CD4-positive, alpha-beta T cell (primary cell): ENCODE measurements around the gene FKBP3. TPM values are rescaled to one million over a fixed set of nuclear protein-coding genes. Genes with fewer than 3 reads are reported as not detected.
"Not testable (repeated sequence)": the region's sequence is repeated elsewhere in the genome, so short reads cannot be mapped to it uniquely, and the experiment has no call there.

Source experiments
- ATAC-seq: fragments of 200-7000 bp; cut with Tn5 transposase; one replicate; pipeline ENCODE4 v1.10.0; 2022; ENCODE audit warnings: mild to moderate bottlenecking; ENCODE audit not compliant: poor library complexity
- CTCF ChIA-PET: fragments of 350-600 bp; sonication (Branson Sonifier 250); formaldehyde crosslinking; loops from one replicate; lab custom pipeline; 2021; ENCODE audit warnings: antibody characterized with exemption, inconsistent platforms; lab: Charles Lee
- POLR2A ChIA-PET: fragments of 350-600 bp; sonication (Branson Sonifier 250); formaldehyde crosslinking; loops from one replicate; lab custom pipeline; 2021; ENCODE audit warnings: antibody characterized with exemption, inconsistent platforms; lab: Charles Lee
- DNase-seq, 14 experiments: peaks; one replicate each; pipeline ENCODE4 v3.0.0-alpha.2; 2013 to 2020; ENCODE audit warnings: mixed read lengths in 2 of 14
- H3K27ac ChIP-seq, 2 donors: one replicate each; pipeline versions ENCODE4 v1.5.1 to v1.7.0; 2013; ENCODE audit warnings: low read length in 2 of 2, low read depth in 1 of 2, mild to moderate bottlenecking in 1 of 2
- H3K27me3 ChIP-seq, 2 experiments: 1 replicate in 1 of 2; 2 replicates in 1 of 2; pipeline versions ENCODE4 v1.6.1 to v1.7.0; 2013; ENCODE audit warnings: low read length in 2 of 2, control low read depth in 1 of 2, mild to moderate bottlenecking in 1 of 2, moderate library complexity in 1 of 2; ENCODE audit not compliant: insufficient read depth in 2 of 2, control insufficient read depth in 1 of 2
- H3K36me3 ChIP-seq: one replicate; pipeline ENCODE4 v1.6.1; 2013; ENCODE audit warnings: low read length, control low read depth; ENCODE audit not compliant: insufficient read depth
- H3K4me1 ChIP-seq: one replicate; pipeline ENCODE4 v1.6.1; 2013; ENCODE audit warnings: low read length, control low read depth; ENCODE audit not compliant: insufficient read depth
- H3K4me3 ChIP-seq: one replicate; pipeline ENCODE4 v1.5.1; 2013; ENCODE audit warnings: mild to moderate bottlenecking, low read length, moderate library complexity
- H3K9me3 ChIP-seq, 2 experiments: 1 replicate in 1 of 2; 2 replicates in 1 of 2; pipeline versions ENCODE4 v1.6.1 to v1.7.0; 2013; ENCODE audit warnings: low read length in 2 of 2, mild to moderate bottlenecking in 2 of 2, control low read depth in 1 of 2, moderate library complexity in 1 of 2; ENCODE audit not compliant: control insufficient read depth in 1 of 2, insufficient read depth in 1 of 2
- H3K27ac Mint-ChIP-seq: one replicate; pipeline ENCODE4 v1.8.0; 2020; ENCODE audit warnings: mixed read lengths
- H3K27me3 Mint-ChIP-seq: one replicate; pipeline ENCODE4 v1.8.0; 2021; ENCODE audit warnings: mixed read lengths
- H3K36me3 Mint-ChIP-seq: one replicate; pipeline ENCODE4 v1.8.0; 2021; ENCODE audit warnings: low read depth, mixed read lengths
- H3K4me1 Mint-ChIP-seq: one replicate; pipeline ENCODE4 v1.8.0; 2021; ENCODE audit warnings: low read depth, mixed read lengths
- H3K4me3 Mint-ChIP-seq: one replicate; pipeline ENCODE4 v1.8.0; 2020; ENCODE audit warnings: mild to moderate bottlenecking, mixed read lengths
- H3K9me3 Mint-ChIP-seq: one replicate; pipeline ENCODE4 v1.8.0; 2020; ENCODE audit warnings: mixed read lengths
- intact Hi-C, 2 experiments: fragments of 100-400 bp; cut with DNase I in 1 of 2; cut with micrococcal nuclease in 1 of 2; formaldehyde crosslinking; loops; one replicate each; pipeline versions ENCODE4 v1.15.1 to v1.9.0; 2023 to 2025; cut with DNase I, micrococcal nuclease
- total RNA-seq, 174 experiments: library from RNA in 2 of 174; stranded (reverse) in 2 of 174; gene quantifications; one replicate each; pipeline ENCODE4 v1.2.3 and lab custom pipeline; 2021 to 2026
- TF ChIP-seq, protein P1 (sequence below): fragments of 200-600 bp; IDR thresholded peaks from one replicate; pipeline ENCODE4 v1.8.0; 2022; ENCODE audit warnings: antibody characterized with exemption, mild to moderate bottlenecking

The FKBP3 gene
- total RNA-seq, 2 experiments from 2014 or later, result 36.0 to 40.2 TPM

DNA sequence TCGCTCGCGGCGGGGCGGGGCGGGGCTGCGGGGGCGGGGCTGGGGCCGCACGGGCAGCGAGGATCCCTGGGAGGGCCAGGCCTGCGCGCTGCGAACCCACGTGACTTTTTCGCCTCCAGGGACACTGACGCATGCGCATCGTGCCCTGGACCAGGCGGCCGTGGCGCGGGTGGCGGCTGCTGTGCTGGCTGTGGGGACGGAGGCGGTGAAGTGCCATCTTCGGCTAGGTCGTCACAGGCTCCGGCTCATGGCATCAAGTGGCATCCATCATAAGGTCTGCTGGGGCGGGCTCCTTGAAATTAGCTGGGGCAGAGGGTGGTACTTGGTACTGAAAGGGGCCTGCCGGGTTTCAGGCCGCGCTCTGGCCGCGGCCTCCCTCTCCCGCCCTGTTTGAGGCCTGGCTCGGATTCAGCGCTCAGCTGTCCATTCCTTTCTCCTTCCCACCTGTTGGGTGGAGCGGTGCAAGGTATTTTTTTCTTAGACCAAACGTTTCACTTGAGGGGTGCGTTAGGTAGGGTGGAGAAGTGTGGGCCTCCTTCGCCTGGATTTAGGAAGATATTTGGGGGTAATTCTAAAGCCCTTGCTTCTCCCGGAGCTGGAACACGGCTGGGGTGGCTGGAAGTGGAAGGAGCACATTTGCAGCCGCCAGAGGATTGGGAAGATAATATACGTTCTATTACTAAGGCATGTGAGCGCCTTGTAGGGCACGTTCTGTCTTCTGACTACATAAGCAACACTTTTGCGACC is 50.1 kb downstream of the FKBP3 start, which contains the start of gene PRPF39:
Gene PRPF39, plus strand, starts transcription at position 141 of the 747 bp plus-strand sequence. CDS start 11,124 bp downstream, outside the sequence.
- Histone ChIP-seq H3K4me3 (peak within 1 kb of the TSS; percentile 78), H3K36me3 (no peaks in the 10 kb centered on the region), H3K4me1 (peaks cover 25% of the 10 kb centered on the region), H3K9me3 (no peaks in the 10 kb centered on the region), H3K27ac (peak within 1 kb of the TSS; percentile 47 to 79), H3K27me3 (no peaks in the 10 kb centered on the region)
- H3K4me3 Mint-ChIP-seq, result peak within 1 kb of the TSS; percentile 98
- TF ChIP-seq, protein P1, sequence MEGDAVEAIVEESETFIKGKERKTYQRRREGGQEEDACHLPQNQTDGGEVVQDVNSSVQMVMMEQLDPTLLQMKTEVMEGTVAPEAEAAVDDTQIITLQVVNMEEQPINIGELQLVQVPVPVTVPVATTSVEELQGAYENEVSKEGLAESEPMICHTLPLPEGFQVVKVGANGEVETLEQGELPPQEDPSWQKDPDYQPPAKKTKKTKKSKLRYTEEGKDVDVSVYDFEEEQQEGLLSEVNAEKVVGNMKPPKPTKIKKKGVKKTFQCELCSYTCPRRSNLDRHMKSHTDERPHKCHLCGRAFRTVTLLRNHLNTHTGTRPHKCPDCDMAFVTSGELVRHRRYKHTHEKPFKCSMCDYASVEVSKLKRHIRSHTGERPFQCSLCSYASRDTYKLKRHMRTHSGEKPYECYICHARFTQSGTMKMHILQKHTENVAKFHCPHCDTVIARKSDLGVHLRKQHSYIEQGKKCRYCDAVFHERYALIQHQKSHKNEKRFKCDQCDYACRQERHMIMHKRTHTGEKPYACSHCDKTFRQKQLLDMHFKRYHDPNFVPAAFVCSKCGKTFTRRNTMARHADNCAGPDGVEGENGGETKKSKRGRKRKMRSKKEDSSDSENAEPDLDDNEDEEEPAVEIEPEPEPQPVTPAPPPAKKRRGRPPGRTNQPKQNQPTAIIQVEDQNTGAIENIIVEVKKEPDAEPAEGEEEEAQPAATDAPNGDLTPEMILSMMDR, result no peak
- H3K4me1 Mint-ChIP-seq, result peaks cover 58% of the 10 kb centered on the region
- H3K27me3 Mint-ChIP-seq, result no peaks in the 10 kb centered on the region
- ChIA-PET CTCF (interaction anchor here (1.0 kb wide), 1 partner anchor 12 kb away, joined by 3 read pairs; no protein-coding TSS in a partner anchor), POLR2A (interaction anchor here (0.7 to 3.0 kb wide), 6 partner anchors 45 to 187 kb away, joined by 3 to 33 read pairs (median 8); partner anchors contain the start of genes FANCM, FKBP3, KLHL28 and MIS18BP1)
- H3K9me3 Mint-ChIP-seq, result no peaks in the 10 kb centered on the region
- intact Hi-C loops, result loop anchor here (1.0 to 5.0 kb wide), 6 partner anchors 50 to 187 kb away; partner anchors contain the start of genes MIS18BP1 (in 2 of the 2), FKBP3 (in 1 of the 2), KLHL28 (in 1 of the 2) and TOGARAM1 (in 1 of the 2)
- DNase-seq (peak; percentile 88 to 98 (median 94)), ATAC-seq (peak; percentile 91)
- H3K36me3 Mint-ChIP-seq, result peaks cover 20% of the 10 kb centered on the region
- peak within 1 kb of the TSS; percentile 89 for H3K27ac Mint-ChIP-seq

DNA sequence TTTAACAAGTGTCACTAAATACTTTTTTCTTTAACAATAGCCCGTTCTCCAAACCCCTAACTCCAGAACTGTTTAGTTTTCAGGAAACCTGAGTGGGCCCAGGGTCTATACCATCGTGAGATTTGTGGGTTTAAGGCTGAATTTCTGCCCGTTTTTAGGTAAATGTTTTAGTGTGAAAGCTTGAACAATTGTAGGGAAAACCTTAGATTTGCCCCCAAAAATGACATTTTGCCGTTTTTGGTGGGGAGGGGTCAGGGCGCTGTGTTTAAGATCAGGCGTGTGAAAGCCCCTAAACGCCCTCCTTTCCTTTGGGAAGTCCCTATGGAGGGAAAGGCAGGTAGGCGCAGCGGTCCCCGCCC is 50.7 kb downstream of the FKBP3 start:
- peak overlapping the region; percentile 78 for H3K4me3 ChIP-seq
- H3K27ac ChIP-seq, result peak overlapping the region; percentile 44 to 62
- H3K27me3 ChIP-seq, result no peaks in the 10 kb centered on the region
- ChIA-PET CTCF (interaction anchor here (1.0 kb wide), 1 partner anchor 12 kb away, joined by 3 read pairs; no protein-coding TSS in a partner anchor), POLR2A (interaction anchor here (1.3 to 3.0 kb wide), 4 partner anchors 52 to 187 kb away, joined by 5 to 33 read pairs (median 17); partner anchors contain the start of genes FANCM, FKBP3, KLHL28 and MIS18BP1)
- DNase-seq (no peak), ATAC-seq (no peak)
- intact Hi-C loops, result loop anchor here (2.0 to 5.0 kb wide), 4 partner anchors 53 to 187 kb away; partner anchors contain the start of genes MIS18BP1 (in 2 of the 2) and TOGARAM1 (in 1 of the 2)
- no peaks in the 10 kb centered on the region for H3K9me3 ChIP-seq
- peak overlapping the region; percentile 98 for H3K4me3 Mint-ChIP-seq
- peaks cover 24% of the 10 kb centered on the region for H3K4me1 ChIP-seq
- H3K36me3 ChIP-seq, result no peaks in the 10 kb centered on the region
- peaks cover 15% of the 10 kb centered on the region for H3K36me3 Mint-ChIP-seq
- no peaks in the 10 kb centered on the region for H3K27me3 Mint-ChIP-seq
- H3K27ac Mint-ChIP-seq, result peak overlapping the region; percentile 89
- H3K4me1 Mint-ChIP-seq, result peaks cover 52% of the 10 kb centered on the region
- TF ChIP-seq, protein P1, result no peak
- no peaks in the 10 kb centered on the region for H3K9me3 Mint-ChIP-seq

DNA sequence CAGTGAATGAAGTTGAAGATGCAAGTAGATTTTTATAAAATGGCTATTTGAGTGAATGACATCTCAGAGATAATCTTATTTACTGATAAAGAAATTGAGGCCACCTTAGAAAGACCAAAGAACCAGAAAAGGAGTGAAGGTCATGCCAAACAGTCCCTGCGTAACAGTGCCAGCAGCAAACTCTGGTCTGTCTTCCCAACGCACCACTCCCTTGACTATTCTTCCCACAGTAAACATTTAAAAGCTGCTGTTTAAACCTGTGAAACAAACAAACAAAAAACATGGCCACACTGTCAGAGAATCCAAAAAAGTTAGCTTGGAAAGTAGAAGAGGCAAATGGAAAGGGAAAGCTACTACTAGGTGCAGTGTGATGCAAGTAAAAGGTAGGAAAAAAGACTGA is 51.9 kb downstream of the FKBP3 start:
- Histone ChIP-seq H3K27ac (no peak overlapping the region), H3K36me3 (no peaks in the 10 kb centered on the region), H3K4me1 (peaks cover 20% of the 10 kb centered on the region), H3K4me3 (no peak overlapping the region), H3K27me3 (no peaks in the 10 kb centered on the region), H3K9me3 (no peaks in the 10 kb centered on the region)
- DNase-seq (no peak), ATAC-seq (no peak)
- Mint-ChIP-seq H3K27ac (peak overlapping the region; percentile 89), H3K27me3 (no peaks in the 10 kb centered on the region), H3K9me3 (no peaks in the 10 kb centered on the region), H3K36me3 (peaks cover 15% of the 10 kb centered on the region), H3K4me3 (peak overlapping the region; percentile 65), H3K4me1 (peaks cover 43% of the 10 kb centered on the region)
- POLR2A ChIA-PET, result no interaction called here
- TF ChIP-seq, protein P1, result no peak
- intact Hi-C loops, result loop anchor here (2.0 to 5.0 kb wide), 4 partner anchors 54 to 186 kb away; partner anchors contain the start of genes MIS18BP1 (in 2 of the 2) and TOGARAM1 (in 1 of the 2)
- CTCF ChIA-PET, result interaction anchor here (0.5 kb wide), 1 partner anchor 41 kb away, joined by 3 read pairs; no protein-coding TSS in a partner anchor

DNA sequence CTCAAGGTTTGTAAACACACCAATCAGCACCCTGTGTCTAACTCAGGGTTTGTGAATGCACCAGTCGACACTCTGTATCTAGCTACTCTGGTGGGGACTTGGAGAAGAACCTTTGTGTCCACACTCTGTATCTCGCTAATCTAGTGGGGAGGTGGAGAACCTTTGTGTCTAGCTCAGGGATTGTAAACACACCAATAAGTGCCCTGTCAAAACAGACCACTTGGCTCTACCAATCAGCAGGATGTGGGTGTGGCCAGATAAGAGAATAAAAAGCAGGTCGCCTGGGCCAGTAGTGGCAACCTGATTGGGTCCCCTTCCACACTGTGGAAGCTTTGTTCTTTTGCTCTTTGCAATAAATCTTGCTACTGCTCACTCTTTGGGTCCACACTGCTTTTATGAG is 53.2 kb downstream of the FKBP3 start:
- intact Hi-C loops, result loop anchor here (5.0 kb wide), 1 partner anchor 171 kb away; the partner anchor contains the start of gene MIS18BP1 (in 2 of the 2)
- POLR2A ChIA-PET, result not testable (repeated sequence)

More for the DNA sequence above, 53.2 kb downstream of the FKBP3 start:
- H3K9me3 Mint-ChIP-seq, H3K27ac Mint-ChIP-seq, H3K9me3 ChIP-seq, H3K27ac ChIP-seq, H3K4me3 ChIP-seq, ATAC-seq, H3K4me3 Mint-ChIP-seq, H3K27me3 Mint-ChIP-seq, H3K36me3 ChIP-seq, CTCF ChIA-PET, DNase-seq, H3K27me3 ChIP-seq: not testable (repeated sequence)
- H3K4me1 ChIP-seq, result peaks cover 13% of the 10 kb centered on the region
- Mint-ChIP-seq H3K4me1 (peaks cover 30% of the 10 kb centered on the region), H3K36me3 (peaks cover 11% of the 10 kb centered on the region)
